ENCODE results near the gene UFSP2. TPM values are rescaled to one million over a fixed set of nuclear protein-coding genes. Genes with fewer than 3 reads are reported as not detected.

UFSP2 gene
- total and polyA plus RNA-seq, 2 experiments from 2014 or later, result 29.0 to 53.0 TPM

- Mint-ChIP-seq H3K4me1 (no peaks in the 10 kb centered on the region), H3K36me3 (ENCODE audit: low read depth) (peaks cover 10% of the 10 kb centered on the region), H3K27me3 (ENCODE audit: insufficient read depth, low read depth, poor library complexity) (no peaks in the 10 kb centered on the region), H3K4me3 (no peak overlapping the region), H3K9me3 (peaks cover 5% of the 10 kb centered on the region; the same call in 1 of the 3 replicates), H3K27ac (no peak overlapping the region)
- H3F3A ChIP-seq (replicated peaks; ENCODE audit: low read depth), result no peaks in the 10 kb centered on the region
- no peaks in the 10 kb centered on the region for H4K20me1 ChIP-seq (replicated peaks; ENCODE audit: insufficient read depth)
- no peak overlapping the region for H3K4me2 ChIP-seq
- TF ChIP-seq, protein P1, sequence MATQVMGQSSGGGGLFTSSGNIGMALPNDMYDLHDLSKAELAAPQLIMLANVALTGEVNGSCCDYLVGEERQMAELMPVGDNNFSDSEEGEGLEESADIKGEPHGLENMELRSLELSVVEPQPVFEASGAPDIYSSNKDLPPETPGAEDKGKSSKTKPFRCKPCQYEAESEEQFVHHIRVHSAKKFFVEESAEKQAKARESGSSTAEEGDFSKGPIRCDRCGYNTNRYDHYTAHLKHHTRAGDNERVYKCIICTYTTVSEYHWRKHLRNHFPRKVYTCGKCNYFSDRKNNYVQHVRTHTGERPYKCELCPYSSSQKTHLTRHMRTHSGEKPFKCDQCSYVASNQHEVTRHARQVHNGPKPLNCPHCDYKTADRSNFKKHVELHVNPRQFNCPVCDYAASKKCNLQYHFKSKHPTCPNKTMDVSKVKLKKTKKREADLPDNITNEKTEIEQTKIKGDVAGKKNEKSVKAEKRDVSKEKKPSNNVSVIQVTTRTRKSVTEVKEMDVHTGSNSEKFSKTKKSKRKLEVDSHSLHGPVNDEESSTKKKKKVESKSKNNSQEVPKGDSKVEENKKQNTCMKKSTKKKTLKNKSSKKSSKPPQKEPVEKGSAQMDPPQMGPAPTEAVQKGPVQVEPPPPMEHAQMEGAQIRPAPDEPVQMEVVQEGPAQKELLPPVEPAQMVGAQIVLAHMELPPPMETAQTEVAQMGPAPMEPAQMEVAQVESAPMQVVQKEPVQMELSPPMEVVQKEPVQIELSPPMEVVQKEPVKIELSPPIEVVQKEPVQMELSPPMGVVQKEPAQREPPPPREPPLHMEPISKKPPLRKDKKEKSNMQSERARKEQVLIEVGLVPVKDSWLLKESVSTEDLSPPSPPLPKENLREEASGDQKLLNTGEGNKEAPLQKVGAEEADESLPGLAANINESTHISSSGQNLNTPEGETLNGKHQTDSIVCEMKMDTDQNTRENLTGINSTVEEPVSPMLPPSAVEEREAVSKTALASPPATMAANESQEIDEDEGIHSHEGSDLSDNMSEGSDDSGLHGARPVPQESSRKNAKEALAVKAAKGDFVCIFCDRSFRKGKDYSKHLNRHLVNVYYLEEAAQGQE (IDR thresholded peaks at IDR 0.05; ENCODE audit: unreplicated experiment), result no peak
- no peak overlapping the region for H2AFZ ChIP-seq
- H3K27me3 ChIP-seq (ENCODE audit: insufficient read depth), result no peaks in the 10 kb centered on the region
- DNase-seq (ENCODE audit: low spot score) (no peak), ATAC-seq (no peak)
- no peak overlapping the region for H3K4me3 ChIP-seq
- no peaks in the 10 kb centered on the region; the same call in 1 of the 2 replicates for H3K36me3 ChIP-seq (ENCODE audit: insufficient read depth)
- no peaks in the 10 kb centered on the region for H3K79me2 ChIP-seq (replicated peaks; ENCODE audit: insufficient read depth)
- no peaks in the 10 kb centered on the region for H3K9me2 ChIP-seq (ENCODE audit: insufficient read depth)
- no peak overlapping the region for H3K27ac ChIP-seq (ENCODE audit: low read depth)
- no peaks in the 10 kb centered on the region for H3K4me1 ChIP-seq (ENCODE audit: insufficient read depth)
Measured at GRCh38 chr4:185411849-185412248, 13.9 kb downstream of the UFSP2 start.

DNA sequence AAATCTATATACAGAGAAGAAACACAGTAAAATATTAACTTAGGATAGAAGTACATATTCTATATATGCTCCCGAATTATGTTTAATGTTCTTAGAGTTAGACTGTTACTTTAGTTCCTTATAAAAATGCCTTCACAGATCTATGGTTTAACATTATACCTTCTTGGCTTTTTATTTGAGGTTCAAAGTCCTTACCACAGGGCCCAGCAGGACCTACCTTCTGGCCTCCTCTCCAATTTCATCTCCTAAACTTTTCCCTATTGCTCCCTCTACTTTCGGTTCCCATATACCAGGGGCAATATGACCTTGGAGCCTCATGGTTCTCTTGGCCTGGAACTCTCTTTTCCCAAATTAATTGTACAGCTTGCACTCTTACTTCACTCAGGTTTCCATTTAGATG lies 17.3 kb downstream of the UFSP2 start:
- no peak overlapping the region for H3K4me3 ChIP-seq
- no peaks in the 10 kb centered on the region for H3K4me1 ChIP-seq (ENCODE audit: insufficient read depth)
- no peaks in the 10 kb centered on the region for H3F3A ChIP-seq (replicated peaks; ENCODE audit: low read depth)
- TF ChIP-seq ZNF114 (CRISPR knock-in tag; IDR thresholded peaks at IDR 0.05) (no peak), POLR2AphosphoS5 (IDR thresholded peaks at IDR 0.05; ENCODE audit: low read depth) (no peak), STAT1 (IDR thresholded peaks at IDR 0.05; ENCODE audit: unreplicated experiment) (no peak)
- TF ChIP-seq, protein P1 (IDR thresholded peaks at IDR 0.05; ENCODE audit: unreplicated experiment), result no peak
- TF ChIP-seq, protein P2, sequence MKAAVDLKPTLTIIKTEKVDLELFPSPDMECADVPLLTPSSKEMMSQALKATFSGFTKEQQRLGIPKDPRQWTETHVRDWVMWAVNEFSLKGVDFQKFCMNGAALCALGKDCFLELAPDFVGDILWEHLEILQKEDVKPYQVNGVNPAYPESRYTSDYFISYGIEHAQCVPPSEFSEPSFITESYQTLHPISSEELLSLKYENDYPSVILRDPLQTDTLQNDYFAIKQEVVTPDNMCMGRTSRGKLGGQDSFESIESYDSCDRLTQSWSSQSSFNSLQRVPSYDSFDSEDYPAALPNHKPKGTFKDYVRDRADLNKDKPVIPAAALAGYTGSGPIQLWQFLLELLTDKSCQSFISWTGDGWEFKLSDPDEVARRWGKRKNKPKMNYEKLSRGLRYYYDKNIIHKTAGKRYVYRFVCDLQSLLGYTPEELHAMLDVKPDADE (IDR thresholded peaks at IDR 0.05), result no peak
- TF ChIP-seq, protein P3, sequence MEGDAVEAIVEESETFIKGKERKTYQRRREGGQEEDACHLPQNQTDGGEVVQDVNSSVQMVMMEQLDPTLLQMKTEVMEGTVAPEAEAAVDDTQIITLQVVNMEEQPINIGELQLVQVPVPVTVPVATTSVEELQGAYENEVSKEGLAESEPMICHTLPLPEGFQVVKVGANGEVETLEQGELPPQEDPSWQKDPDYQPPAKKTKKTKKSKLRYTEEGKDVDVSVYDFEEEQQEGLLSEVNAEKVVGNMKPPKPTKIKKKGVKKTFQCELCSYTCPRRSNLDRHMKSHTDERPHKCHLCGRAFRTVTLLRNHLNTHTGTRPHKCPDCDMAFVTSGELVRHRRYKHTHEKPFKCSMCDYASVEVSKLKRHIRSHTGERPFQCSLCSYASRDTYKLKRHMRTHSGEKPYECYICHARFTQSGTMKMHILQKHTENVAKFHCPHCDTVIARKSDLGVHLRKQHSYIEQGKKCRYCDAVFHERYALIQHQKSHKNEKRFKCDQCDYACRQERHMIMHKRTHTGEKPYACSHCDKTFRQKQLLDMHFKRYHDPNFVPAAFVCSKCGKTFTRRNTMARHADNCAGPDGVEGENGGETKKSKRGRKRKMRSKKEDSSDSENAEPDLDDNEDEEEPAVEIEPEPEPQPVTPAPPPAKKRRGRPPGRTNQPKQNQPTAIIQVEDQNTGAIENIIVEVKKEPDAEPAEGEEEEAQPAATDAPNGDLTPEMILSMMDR (conservative IDR thresholded peaks at IDR 0.05; ENCODE audit: low read depth in 2 of 2), result no peak
- Mint-ChIP-seq H3K27me3 (ENCODE audit: insufficient read depth, low read depth, poor library complexity) (no peaks in the 10 kb centered on the region), H3K27ac (no peak overlapping the region), H3K9me3 (peaks cover 5% of the 10 kb centered on the region; the same call in 1 of the 3 replicates), H3K4me1 (no peaks in the 10 kb centered on the region), H3K36me3 (ENCODE audit: low read depth) (peaks cover 25% of the 10 kb centered on the region), H3K4me3 (no peak overlapping the region)
- H3K9me2 ChIP-seq (ENCODE audit: insufficient read depth), result no peaks in the 10 kb centered on the region
- H3K27ac ChIP-seq (ENCODE audit: low read depth), result no peak overlapping the region
- H3K36me3 ChIP-seq (ENCODE audit: insufficient read depth), result no peaks in the 10 kb centered on the region; the same call in 1 of the 2 replicates
- H3K4me2 ChIP-seq, result no peak overlapping the region
- no peak for DNase-seq (ENCODE audit: low spot score)
- no peak for ATAC-seq
- no peak overlapping the region for H2AFZ ChIP-seq
- no peaks in the 10 kb centered on the region for H4K20me1 ChIP-seq (replicated peaks; ENCODE audit: insufficient read depth)
- no peaks in the 10 kb centered on the region for H3K79me2 ChIP-seq (replicated peaks; ENCODE audit: insufficient read depth)
- no peaks in the 10 kb centered on the region for H3K27me3 ChIP-seq (ENCODE audit: insufficient read depth)
